Hepatocyte (in vitro differentiated cells): ENCODE data around the gene LAMA4. TPM values are rescaled to one million over a fixed set of nuclear protein-coding genes. Genes with fewer than 3 reads are reported as not detected.
A peak's percentile ranks its signal among the peaks of the same experiment; 100 is the strongest.

Experiments used
- DNase-seq: peaks from one replicate; pipeline ENCODE4 v3.0.0-alpha.2; 2016; ENCODE audit warnings: low spot score
- H2AFZ ChIP-seq: fragments of 200-600 bp; sonication (generic); 2 replicates; pipeline ENCODE4 v1.6.0; 2016; ENCODE audit warnings: antibody characterized with exemption, mild to moderate bottlenecking
- H3K27ac ChIP-seq: fragments of 200-600 bp; sonication (generic); 2 replicates; pipeline ENCODE4 v1.5.1; 2016; ENCODE audit warnings: mild to moderate bottlenecking
- H3K27me3 ChIP-seq: fragments of 200-600 bp; sonication (generic); 2 replicates; pipeline ENCODE4 v1.6.1; 2016
- H3K36me3 ChIP-seq: fragments of 200-600 bp; sonication (generic); replicated peaks from 2 replicates; pipeline ENCODE4 v1.5.1; 2016; ENCODE audit warnings: low read depth; ENCODE audit not compliant: insufficient read depth
- H3K4me1 ChIP-seq: fragments of 200-600 bp; sonication (generic); 2 replicates; pipeline ENCODE4 v1.5.1; 2016; ENCODE audit warnings: mild to moderate bottlenecking, moderate library complexity; ENCODE audit not compliant: insufficient read depth
- H3K4me2 ChIP-seq: fragments of 200-600 bp; sonication (generic); 2 replicates; pipeline ENCODE4 v1.6.0; 2016
- H3K4me3 ChIP-seq: fragments of 200-600 bp; sonication (generic); 2 replicates; pipeline ENCODE4 v1.5.1; 2016; ENCODE audit warnings: mild to moderate bottlenecking
- H3K79me2 ChIP-seq: fragments of 200-600 bp; sonication (generic); 2 replicates; pipeline ENCODE4 v1.6.0; 2017; ENCODE audit warnings: mild to moderate bottlenecking
- H3K9me2 ChIP-seq: fragments of 200-600 bp; sonication (generic); replicated peaks from 2 replicates; pipeline ENCODE4 v1.6.0; 2017; ENCODE audit warnings: mild to moderate bottlenecking; ENCODE audit not compliant: insufficient read depth
- H3K9me3 ChIP-seq: fragments of 200-600 bp; sonication (generic); 2 replicates; pipeline ENCODE4 v1.5.1; 2016; ENCODE audit warnings: low read depth, mild to moderate bottlenecking
- H4K20me1 ChIP-seq: fragments of 200-600 bp; sonication (generic); 2 replicates; pipeline ENCODE4 v1.6.0; 2016; ENCODE audit warnings: mild to moderate bottlenecking; ENCODE audit not compliant: insufficient read depth, poor library complexity, severe bottlenecking
- EZH2 ChIP-seq: fragments of 200-600 bp; sonication (generic); IDR thresholded peaks from 2 replicates; pipeline ENCODE4 v1.6.1; 2016; ENCODE audit warnings: antibody characterized with exemption, mild to moderate bottlenecking, borderline replicate concordance
- EZH2phosphoT487 ChIP-seq: fragments of 200-600 bp; sonication (generic); IDR thresholded peaks from one replicate; pipeline ENCODE4 v1.6.1; 2018; ENCODE audit warnings: antibody characterized with exemption, mild to moderate bottlenecking, low read depth, moderate library complexity; ENCODE audit not compliant: unreplicated experiment, severe bottlenecking
- WGBS: methylation state at CpG from one replicate; pipeline ENCODE4 v1.1.6; 2016; ENCODE audit warnings: low lambda C conversion rate; ENCODE audit errors: missing lambda C conversion rate; 5-methylcytosine and 5-hydroxymethylcytosine counted together
- polyA plus RNA-seq: library from polyadenylated mRNA; unstranded; fragments of >200 nt; fragmentation: Nextera tagmentation; extraction: Ambion mirVana; gene quantifications from 2 replicates; pipeline ENCODE4 v1.2.1, GENCODE V29; 2016
- total RNA-seq: library from RNA; depleted of rRNA; stranded (reverse); fragments of >200 nt; gene quantifications from 2 replicates; pipeline ENCODE4 v1.2.3, GENCODE V29; 2014
- TF ChIP-seq, protein P1 (sequence below): fragments of 200-600 bp; sonication (generic); IDR thresholded peaks from 2 replicates; pipeline ENCODE4 v1.5.1; 2016; ENCODE audit warnings: antibody characterized with exemption, mild to moderate bottlenecking; ENCODE audit not compliant: poor library complexity

Gene LAMA4
- total and polyA plus RNA-seq, 2 experiments from 2014 or later: 14.1 to 18.9 TPM

DNA sequence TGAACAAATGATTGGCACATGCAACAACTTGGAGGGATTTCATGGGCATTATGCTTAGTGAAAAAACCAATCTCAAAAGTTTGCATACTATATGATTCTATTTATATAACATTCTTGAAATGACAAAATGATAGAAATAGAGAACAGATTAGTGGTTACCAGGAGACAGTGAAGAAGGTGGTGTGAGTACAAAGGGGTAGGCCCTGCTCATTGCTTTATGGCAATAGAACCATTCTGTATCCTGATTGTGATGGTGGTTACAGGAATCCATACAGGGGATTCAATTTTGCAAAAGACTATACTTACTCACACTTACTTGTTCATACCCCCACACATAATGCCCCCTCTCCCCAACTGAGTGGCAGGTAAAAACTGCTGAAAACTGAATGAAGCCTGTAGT is 30.2 kb upstream of the LAMA4 start:
- no peaks in the 10 kb centered on the region for H3K9me3 ChIP-seq
- H3K27ac ChIP-seq: no peak overlapping the region
- H3K4me2 ChIP-seq: no peak overlapping the region
- H3K27me3 ChIP-seq: no peaks in the 10 kb centered on the region
- no peak for DNase-seq
- no peaks in the 10 kb centered on the region for H3K36me3 ChIP-seq
- no peaks in the 10 kb centered on the region for H4K20me1 ChIP-seq
- H3K79me2 ChIP-seq: no peaks in the 10 kb centered on the region
- no peak overlapping the region for H2AFZ ChIP-seq
- H3K4me1 ChIP-seq: peaks cover 19% of the 10 kb centered on the region
- TF ChIP-seq EZH2 (no peak), EZH2phosphoT487 (no peak)
- TF ChIP-seq, protein P1, sequence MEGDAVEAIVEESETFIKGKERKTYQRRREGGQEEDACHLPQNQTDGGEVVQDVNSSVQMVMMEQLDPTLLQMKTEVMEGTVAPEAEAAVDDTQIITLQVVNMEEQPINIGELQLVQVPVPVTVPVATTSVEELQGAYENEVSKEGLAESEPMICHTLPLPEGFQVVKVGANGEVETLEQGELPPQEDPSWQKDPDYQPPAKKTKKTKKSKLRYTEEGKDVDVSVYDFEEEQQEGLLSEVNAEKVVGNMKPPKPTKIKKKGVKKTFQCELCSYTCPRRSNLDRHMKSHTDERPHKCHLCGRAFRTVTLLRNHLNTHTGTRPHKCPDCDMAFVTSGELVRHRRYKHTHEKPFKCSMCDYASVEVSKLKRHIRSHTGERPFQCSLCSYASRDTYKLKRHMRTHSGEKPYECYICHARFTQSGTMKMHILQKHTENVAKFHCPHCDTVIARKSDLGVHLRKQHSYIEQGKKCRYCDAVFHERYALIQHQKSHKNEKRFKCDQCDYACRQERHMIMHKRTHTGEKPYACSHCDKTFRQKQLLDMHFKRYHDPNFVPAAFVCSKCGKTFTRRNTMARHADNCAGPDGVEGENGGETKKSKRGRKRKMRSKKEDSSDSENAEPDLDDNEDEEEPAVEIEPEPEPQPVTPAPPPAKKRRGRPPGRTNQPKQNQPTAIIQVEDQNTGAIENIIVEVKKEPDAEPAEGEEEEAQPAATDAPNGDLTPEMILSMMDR: no peak
- H3K9me2 ChIP-seq: no peaks in the 10 kb centered on the region
- H3K4me3 ChIP-seq: no peak overlapping the region

DNA sequence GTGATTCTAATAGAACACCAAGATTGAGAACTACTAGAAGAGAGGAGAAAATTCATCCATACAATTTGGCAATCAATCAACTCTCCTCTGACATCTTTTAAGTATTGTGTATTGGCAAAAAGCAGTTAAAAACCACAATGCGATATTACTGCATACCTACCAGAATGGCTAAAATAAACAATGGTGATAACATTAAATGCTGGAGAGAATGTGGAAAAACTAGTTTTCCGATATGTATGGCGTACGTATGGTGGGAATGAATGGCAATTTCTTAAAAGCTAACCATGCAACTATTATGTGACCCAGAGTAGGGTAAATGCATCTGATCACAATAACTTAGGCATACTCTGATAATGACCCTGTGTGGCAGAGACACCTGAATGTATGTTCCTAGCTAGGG is 29.3 kb upstream of the LAMA4 start:
- Histone ChIP-seq H2AFZ (no peak overlapping the region), H3K36me3 (no peaks in the 10 kb centered on the region), H3K4me2 (no peak overlapping the region), H3K27ac (no peak overlapping the region), H4K20me1 (no peaks in the 10 kb centered on the region), H3K4me1 (peaks cover 13% of the 10 kb centered on the region), H3K9me2 (no peaks in the 10 kb centered on the region), H3K9me3 (no peaks in the 10 kb centered on the region), H3K27me3 (no peaks in the 10 kb centered on the region), H3K79me2 (no peaks in the 10 kb centered on the region), H3K4me3 (no peak overlapping the region)
- 82% methylated on average over 4 of the region's 4 CpGs for WGBS
- TF ChIP-seq EZH2 (no peak), EZH2phosphoT487 (no peak)
- TF ChIP-seq, protein P1: no peak
- no peak for DNase-seq

DNA sequence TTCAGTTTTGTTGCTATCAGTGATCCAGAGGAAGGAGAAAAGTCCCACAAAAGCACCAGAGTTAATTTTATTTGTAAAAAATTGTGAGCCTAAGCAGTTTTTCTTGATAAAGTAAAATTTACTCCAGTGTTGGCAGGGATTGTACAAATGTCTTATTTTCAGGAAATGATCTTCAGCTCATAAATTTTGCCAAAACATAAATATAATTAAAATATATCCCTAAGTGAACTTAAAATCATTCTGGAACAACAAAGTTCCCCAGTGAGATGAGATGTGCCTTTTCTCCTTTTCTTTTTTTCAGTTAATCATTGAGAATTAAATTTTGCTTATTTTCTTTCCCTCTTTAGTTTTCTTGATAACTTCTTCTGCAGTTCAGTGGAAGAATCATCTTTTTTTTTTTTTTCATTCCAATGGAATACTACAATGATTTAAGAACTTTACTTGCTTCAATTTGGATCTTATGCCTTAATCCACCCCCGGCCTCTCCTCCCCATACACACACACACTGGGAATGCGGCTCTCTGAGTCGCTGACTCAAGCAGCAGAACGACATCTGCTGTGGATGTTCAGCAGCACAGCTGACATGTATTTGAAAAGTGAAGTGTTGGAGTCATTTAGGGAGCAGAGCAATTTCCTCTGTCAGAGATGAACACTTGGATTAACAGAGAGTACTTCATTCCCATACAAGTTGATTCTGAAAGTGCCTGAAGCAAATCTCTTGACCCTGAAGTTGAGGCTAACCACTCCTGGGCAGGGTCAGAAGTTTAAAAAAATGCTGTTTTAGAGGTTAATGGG is 27.7 kb upstream of the LAMA4 start:
- Histone ChIP-seq H3K27ac (peak overlapping the region; percentile 1), H3K27me3 (no peaks in the 10 kb centered on the region), H3K4me1 (peaks cover 6% of the 10 kb centered on the region), H2AFZ (no peak overlapping the region), H3K9me2 (no peaks in the 10 kb centered on the region), H3K4me2 (no peak overlapping the region), H3K9me3 (no peaks in the 10 kb centered on the region), H3K36me3 (no peaks in the 10 kb centered on the region), H3K4me3 (no peak overlapping the region), H3K79me2 (no peaks in the 10 kb centered on the region), H4K20me1 (no peaks in the 10 kb centered on the region)
- peak; percentile 58 for DNase-seq
- TF ChIP-seq EZH2 (no peak), EZH2phosphoT487 (no peak)
- TF ChIP-seq, protein P1: peak; percentile 31
- WGBS: 22% methylated on average over 4 of the region's 4 CpGs
